Activated CD8-positive, alpha-beta T cell treated with anti-CD3 and anti-CD28 coated beads for 36 hours (primary cell): Measurements from ENCODE around the gene EXOSC7. TPM values are rescaled to one million over a fixed set of nuclear protein-coding genes. Genes with fewer than 3 reads are reported as not detected.

Source experiments
- ATAC-seq: fragments of 200-7000 bp; cut with Tn5 transposase; one replicate; pipeline ENCODE4 v1.10.0; 2021; ENCODE audit warnings: mild to moderate bottlenecking, moderate library complexity
- CTCF ChIA-PET: fragments of 350-600 bp; sonication (Branson Sonifier 250); formaldehyde crosslinking; loops from one replicate; lab custom pipeline; 2021; ENCODE audit warnings: antibody characterized with exemption; lab: Charles Lee
- POLR2A ChIA-PET: fragments of 350-600 bp; sonication (Branson Sonifier 250); formaldehyde crosslinking; loops from one replicate; lab custom pipeline; 2021; ENCODE audit warnings: antibody characterized with exemption; lab: Charles Lee
- DNase-seq: peaks from one replicate; pipeline ENCODE4 v3.0.0-alpha.2; 2020
- H3K27ac Mint-ChIP-seq: one replicate; pipeline ENCODE4 v1.8.0; 2021; ENCODE audit warnings: mild to moderate bottlenecking, mixed read lengths
- H3K27me3 Mint-ChIP-seq: one replicate; pipeline ENCODE4 v1.8.0; 2021; ENCODE audit warnings: mixed read lengths
- H3K36me3 Mint-ChIP-seq: one replicate; pipeline ENCODE4 v1.8.0; 2021; ENCODE audit warnings: low read depth, mixed read lengths
- H3K4me1 Mint-ChIP-seq: one replicate; pipeline ENCODE4 v1.8.0; 2021; ENCODE audit warnings: low read depth, mixed read lengths
- H3K4me3 Mint-ChIP-seq: one replicate; pipeline ENCODE4 v1.8.0; 2021; ENCODE audit warnings: mild to moderate bottlenecking, moderate library complexity, mixed read lengths
- H3K9me3 Mint-ChIP-seq: one replicate; pipeline ENCODE4 v1.8.0; 2021; ENCODE audit warnings: mixed read lengths
- CTCF ChIP-seq: fragments of 200-600 bp; IDR thresholded peaks from one replicate; pipeline ENCODE4 v1.8.0; 2022; ENCODE audit warnings: antibody characterized with exemption, mild to moderate bottlenecking
- intact Hi-C: fragments of 100-400 bp; cut with micrococcal nuclease; formaldehyde crosslinking; loops from one replicate; pipeline ENCODE4 v1.10.0; 2022
- total RNA-seq, 2 experiments: library from RNA; stranded (reverse); gene quantifications; one replicate each; pipeline ENCODE4 v1.2.3, GENCODE V29; 2021

Gene EXOSC7
- total RNA-seq, 2 experiments from 2014 or later = 79.8 to 80.7 TPM

- no peak overlapping the region for H3K27ac Mint-ChIP-seq
- no peak overlapping the region for H3K4me3 Mint-ChIP-seq
- intact Hi-C loops = no loop called here
- ATAC-seq (no peak), DNase-seq (no peak)
- POLR2A ChIA-PET = interaction anchor here (0.6 to 0.7 kb wide), 2 partner anchors 47 to 50 kb away, joined by 3 read pairs; no protein-coding TSS in a partner anchor
- H3K9me3 Mint-ChIP-seq = no peaks in the 10 kb centered on the region
- no peak for TF ChIP-seq CTCF
- no peaks in the 10 kb centered on the region for H3K36me3 Mint-ChIP-seq
- CTCF ChIA-PET = interaction anchor here (15.6 kb wide), 1 partner anchor 174 kb away, joined by 390 read pairs; no protein-coding TSS in a partner anchor
- peaks cover 14% of the 10 kb centered on the region for H3K4me1 Mint-ChIP-seq
- H3K27me3 Mint-ChIP-seq = peaks cover 44% of the 10 kb centered on the region
Observed at GRCh38 chr3:45033791-45034190, 57.7 kb downstream of the EXOSC7 start.

GRCh38 chr3:45034612-45035252, 58.7 kb downstream of the EXOSC7 start:
- intact Hi-C loops = no loop called here
- Mint-ChIP-seq H3K27ac (no peak overlapping the region), H3K9me3 (no peaks in the 10 kb centered on the region), H3K4me1 (peaks cover 14% of the 10 kb centered on the region), H3K27me3 (peaks cover 41% of the 10 kb centered on the region), H3K36me3 (no peaks in the 10 kb centered on the region), H3K4me3 (no peak overlapping the region)
- peak; percentile 61 for ATAC-seq
- POLR2A ChIA-PET = interaction anchor here (0.6 kb wide), 1 partner anchor 48 kb away, joined by 3 read pairs; no protein-coding TSS in a partner anchor
- peak; percentile 75 for DNase-seq
- no peak for TF ChIP-seq CTCF
- CTCF ChIA-PET = interaction anchor here (15.6 kb wide), 1 partner anchor 173 kb away, joined by 390 read pairs; no protein-coding TSS in a partner anchor

- ChIA-PET CTCF (interaction anchor here (0.9 to 15.6 kb wide), 10 partner anchors 8 to 502 kb away, joined by 3 to 390 read pairs (median 4); no protein-coding TSS in a partner anchor), POLR2A (no interaction called here)
- Mint-ChIP-seq H3K4me3 (peak overlapping the region; percentile 4), H3K27me3 (peaks cover 41% of the 10 kb centered on the region), H3K4me1 (peaks cover 17% of the 10 kb centered on the region), H3K27ac (no peak overlapping the region), H3K36me3 (no peaks in the 10 kb centered on the region), H3K9me3 (no peaks in the 10 kb centered on the region)
- ATAC-seq (no peak), DNase-seq (peak; percentile 32)
- intact Hi-C loops = no loop called here
- TF ChIP-seq CTCF = no peak
Observed at GRCh38 chr3:45035441-45036301, 59.6 kb downstream of the EXOSC7 start.

- H3K27me3 Mint-ChIP-seq = peaks cover 38% of the 10 kb centered on the region
- DNase-seq (peak; percentile 97), ATAC-seq (peak; percentile 89)
- no peak overlapping the region for H3K27ac Mint-ChIP-seq
- peaks cover 29% of the 10 kb centered on the region for H3K4me1 Mint-ChIP-seq
- no peaks in the 10 kb centered on the region for H3K9me3 Mint-ChIP-seq
- peak; percentile 90 for TF ChIP-seq CTCF
- ChIA-PET CTCF (interaction anchor here (0.7 to 15.6 kb wide), 28 partner anchors 9 to 679 kb away, joined by 3 to 390 read pairs (median 3); partner anchors contain the start of gene TMEM158), POLR2A (no interaction called here)
- no peak overlapping the region for H3K4me3 Mint-ChIP-seq
- H3K36me3 Mint-ChIP-seq = no peaks in the 10 kb centered on the region
- intact Hi-C loops = no loop called here
Observed at GRCh38 chr3:45037720-45038455, 61.8 kb downstream of the EXOSC7 start.
